GM18867 (cell line): ENCODE measurements around the gene CD300A.

Source experiments
- ATAC-seq: cut with Tn5 transposase; IDR thresholded peaks from one replicate; pipeline ENCODE4 v1.9.1; 2021; ENCODE audit warnings: mild to moderate bottlenecking, moderate library complexity; ENCODE audit not compliant: unreplicated experiment

CD300A gene

DNA sequence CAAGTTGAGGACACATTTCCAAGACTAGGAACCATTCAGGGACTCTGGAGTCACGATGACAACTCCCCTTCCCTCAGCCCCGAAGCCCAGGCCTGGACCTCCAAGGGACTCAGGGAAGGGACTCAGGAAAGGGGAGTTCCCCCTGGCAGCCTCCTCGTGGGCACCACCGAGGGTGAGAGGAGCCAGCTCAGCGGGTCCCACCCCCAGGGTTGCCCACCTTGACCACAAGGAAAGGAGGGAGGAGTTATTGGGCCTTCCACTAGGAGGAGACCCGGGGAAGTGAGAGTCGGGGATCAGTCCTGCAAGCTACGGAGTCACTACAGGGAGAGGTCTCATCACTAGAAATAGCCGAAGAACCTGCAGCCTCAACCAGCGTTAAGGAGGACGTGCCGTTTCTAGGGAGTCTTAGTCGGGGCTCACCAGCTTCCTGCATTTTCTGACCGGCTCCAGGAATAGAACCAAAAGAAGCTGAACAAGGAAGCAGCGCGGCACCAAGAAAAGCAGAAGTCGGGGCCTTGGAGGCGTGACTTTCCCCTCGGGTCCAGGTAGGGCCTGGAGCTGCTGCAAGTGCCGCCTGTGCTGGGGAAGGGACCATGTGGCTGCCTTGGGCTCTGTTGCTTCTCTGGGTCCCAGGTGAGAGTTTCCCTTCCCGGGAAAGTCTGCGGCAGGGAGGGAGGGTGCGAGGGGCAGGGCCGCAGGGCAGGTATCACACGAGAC is at the start of gene CD300A:
TSS of gene CD300A (plus strand) at position 524 of the 717 bp plus-strand sequence. CDS start at position 594, 70 bp downstream.
- ATAC-seq: no peak

DNA sequence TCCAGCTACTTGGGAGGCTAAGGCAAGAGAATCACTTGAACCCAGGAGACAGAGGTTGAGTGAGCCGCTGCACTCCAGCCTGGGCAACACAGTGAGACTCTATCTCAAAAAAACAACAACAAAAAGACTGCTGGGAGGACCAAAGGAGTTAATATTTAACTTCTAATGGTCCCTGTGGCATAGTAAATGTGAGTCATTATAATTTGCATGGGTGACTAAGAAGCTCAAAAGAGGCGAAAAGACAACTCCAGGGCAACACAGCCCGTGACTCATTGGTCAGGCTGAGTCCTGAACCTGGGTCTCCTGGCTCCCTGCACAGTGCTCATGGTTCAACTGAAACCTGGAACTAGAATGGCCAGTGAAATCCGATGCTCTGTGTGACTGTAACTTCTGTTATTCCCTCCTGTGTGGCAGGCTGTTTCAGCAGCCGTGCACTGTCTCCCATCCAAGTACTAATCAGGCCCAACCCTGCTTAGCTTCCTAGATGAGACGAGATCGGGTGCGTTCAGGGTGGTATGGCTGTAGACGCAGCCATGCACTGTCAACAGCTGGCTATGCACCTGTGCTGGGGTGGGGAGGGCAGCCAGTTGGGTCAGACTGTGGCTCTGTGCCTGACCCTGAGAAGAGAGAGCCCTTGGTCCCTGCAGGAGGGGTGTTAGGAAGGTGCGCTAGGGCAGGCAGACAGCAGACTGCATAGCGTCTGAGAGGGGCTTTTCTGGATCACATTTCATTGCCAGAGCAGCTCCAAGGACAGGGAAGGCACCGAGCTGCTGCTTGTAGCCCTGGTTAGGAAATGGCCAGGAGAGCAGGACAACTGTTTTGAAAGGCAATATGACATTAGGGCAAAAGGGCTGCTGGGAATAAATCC is 49.0 kb upstream of the CD300A start:
- peak; percentile 68 for ATAC-seq

GRCh38 chr17:74419928-74420411 is 46.5 kb upstream of the CD300A start:
- ATAC-seq: no peak

DNA sequence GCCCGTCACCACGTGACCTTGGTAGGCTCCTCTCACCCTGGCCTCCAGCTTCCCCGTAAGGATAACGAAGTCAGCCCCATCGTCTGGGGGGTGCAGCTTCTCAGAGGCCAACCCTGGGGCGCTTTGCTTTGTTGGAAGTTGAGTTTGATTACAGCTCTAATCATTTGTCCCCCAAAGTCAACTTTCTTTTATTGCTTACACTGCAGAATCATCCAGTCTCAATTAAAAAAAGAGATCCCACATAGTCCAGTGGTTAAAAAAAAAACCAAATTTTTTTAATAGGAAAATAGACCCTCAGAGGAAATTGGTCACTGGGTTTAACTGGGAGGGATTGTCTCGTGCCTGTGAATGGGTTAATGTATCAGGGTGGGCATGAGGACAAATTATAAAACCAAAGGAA is 42.3 kb upstream of the CD300A start:
- ATAC-seq: no peak

- no peak for ATAC-seq
These were observed 41.8 kb upstream of the CD300A start for GRCh38 chr17:74424657-74425056.

GRCh38 chr17:74426551-74427047 is 39.8 kb upstream of the CD300A start:
- no peak for ATAC-seq

DNA sequence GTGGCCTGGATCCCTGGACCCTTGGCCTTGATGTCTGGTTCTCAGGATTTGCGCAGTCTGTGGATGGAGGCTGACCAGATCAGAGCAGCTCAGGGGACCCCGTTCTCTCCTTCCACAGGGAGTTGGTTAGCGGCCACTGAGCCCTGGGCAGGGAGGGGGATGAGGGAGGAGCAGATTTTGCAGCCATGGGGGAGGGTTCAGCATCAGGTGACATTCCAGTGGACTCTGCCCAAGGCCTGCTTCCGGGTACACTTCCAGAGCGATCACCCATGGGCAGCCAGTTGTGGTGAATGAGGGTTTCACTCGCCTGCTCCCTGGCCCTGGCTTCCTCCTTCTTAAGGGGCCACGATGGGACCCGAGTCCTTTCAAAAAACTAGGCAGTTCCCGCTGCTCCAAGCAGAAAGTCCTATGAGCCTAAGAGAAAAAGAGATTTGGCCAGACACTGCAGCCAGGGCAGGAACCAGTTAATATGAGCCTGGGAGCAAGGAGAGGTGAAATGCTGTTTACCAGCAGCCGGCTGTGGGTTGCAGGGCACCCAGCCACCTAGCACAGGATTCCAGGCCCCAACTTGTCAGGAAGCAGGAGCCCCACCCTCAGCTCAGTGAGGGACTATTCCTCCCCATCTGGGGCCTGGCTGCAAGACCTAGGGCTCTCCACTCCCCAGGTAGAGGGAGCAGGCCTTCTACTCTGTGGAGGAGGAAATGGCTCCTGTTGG is 39.2 kb upstream of the CD300A start:
- ATAC-seq: no peak

DNA sequence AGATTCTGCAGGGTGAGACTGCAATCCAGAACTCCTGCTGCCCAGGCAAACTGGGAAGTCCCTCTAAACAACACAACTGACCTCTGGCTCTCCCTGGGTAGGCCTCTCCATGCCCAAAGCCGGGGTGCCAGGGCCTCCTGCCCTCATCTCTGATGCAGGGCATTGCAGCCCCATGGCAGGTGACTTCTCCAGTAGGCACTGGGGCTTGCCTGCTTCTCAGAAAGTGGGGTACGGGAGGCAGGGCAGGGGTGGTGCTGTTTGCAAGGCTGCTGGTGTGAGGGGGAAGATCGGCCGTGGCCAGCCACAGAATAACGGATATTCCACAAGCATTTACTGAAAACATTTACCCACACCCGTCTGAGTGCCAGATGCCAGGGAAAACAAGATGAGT is 38.7 kb upstream of the CD300A start:
- no peak for ATAC-seq

GRCh38 chr17:74429604-74430384 is 36.6 kb upstream of the CD300A start:
- no peak for ATAC-seq

GRCh38 chr17:74430385-74430705 is 36.1 kb upstream of the CD300A start:
- no peak for ATAC-seq

- ATAC-seq: no peak
These were observed 35.5 kb upstream of the CD300A start for GRCh38 chr17:74430706-74431567.

GRCh38 chr17:74431568-74432423 is 34.6 kb upstream of the CD300A start, which contains the start of gene GPRC5C:
Gene GPRC5C (plus strand): TSS chr17:74432088. CDS start chr17:74439777, 7,689 bp downstream.
- ATAC-seq: no peak

- ATAC-seq: no peak
These were observed 34.1 kb upstream of the CD300A start for GRCh38 chr17:74432424-74432690.

DNA sequence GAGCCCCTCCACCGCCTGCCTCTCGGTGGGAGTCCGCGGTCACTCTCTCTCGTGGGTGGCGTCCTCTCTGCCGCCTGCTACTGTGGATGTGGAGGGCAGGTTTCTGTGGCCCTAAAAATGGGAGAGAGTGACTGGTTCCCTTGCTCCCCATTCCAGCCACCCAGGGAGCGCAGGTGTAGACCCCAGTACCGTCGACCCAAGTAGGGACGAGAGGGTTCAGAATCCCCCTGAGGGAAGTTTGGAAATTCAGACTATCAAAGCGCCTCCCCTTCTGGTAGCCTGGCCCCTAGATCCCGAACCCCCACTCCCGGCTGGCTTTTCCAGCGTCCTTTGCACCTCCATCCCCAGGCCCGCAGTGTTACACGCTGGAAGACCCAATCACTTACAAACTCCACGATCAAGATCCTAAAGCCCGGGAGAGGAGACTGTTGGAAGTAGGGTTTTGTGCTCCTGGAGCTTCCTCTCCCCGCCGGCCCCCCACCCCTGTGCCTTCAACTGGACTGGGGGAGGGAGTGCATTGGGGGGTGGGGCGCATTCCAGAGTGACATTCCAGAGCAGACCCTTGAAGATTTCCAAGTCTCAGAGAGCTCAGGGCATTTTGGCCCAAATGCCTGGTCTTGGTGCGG is 33.6 kb upstream of the CD300A start:
- ATAC-seq: no peak

GRCh38 chr17:74433421-74434121 is 32.9 kb upstream of the CD300A start:
- ATAC-seq: no peak

DNA sequence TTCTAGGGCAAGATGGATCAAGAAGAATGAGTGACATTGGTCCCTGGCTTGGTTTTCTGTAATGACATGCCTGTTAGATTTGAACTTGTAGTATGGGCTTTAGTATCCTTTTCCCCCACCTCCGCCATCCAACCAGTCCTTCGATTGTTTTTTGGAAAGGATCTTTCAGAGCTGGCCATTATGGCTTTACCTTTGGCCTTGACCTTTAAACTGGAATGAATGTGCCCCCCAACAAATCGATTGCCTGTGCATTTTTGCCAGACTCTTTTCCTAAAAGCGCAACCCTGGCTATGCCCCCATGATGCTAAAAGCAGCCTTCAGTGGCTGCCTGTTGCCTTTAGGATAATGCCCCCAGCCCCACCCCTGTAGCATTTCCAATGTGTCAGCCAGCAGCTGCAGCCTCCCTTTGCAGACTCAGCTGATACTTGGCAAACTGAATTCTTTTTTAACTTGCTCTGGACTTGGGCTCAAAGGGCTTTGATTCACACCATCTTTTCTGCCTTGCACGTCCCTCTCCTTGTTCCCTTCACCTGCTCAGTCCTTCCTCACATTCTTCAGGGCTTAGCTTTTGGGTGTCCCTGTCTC is 30.6 kb upstream of the CD300A start:
- no peak for ATAC-seq

GRCh38 chr17:74437702-74438101 is 28.7 kb upstream of the CD300A start:
- no peak for ATAC-seq
